A204.1 (cell line): ENCODE measurements around the gene LFNG.
"Not testable (repeated sequence)": the region's sequence is repeated elsewhere in the genome, so short reads cannot be mapped to it uniquely, and the experiment has no call there.

Experiments used
- FAIRE-seq: peaks from 2 replicates; lab custom pipeline; 2012; peaks lifted over from hg19 to GRCh38; lab: Jason Lieb, UNC

LFNG gene

DNA sequence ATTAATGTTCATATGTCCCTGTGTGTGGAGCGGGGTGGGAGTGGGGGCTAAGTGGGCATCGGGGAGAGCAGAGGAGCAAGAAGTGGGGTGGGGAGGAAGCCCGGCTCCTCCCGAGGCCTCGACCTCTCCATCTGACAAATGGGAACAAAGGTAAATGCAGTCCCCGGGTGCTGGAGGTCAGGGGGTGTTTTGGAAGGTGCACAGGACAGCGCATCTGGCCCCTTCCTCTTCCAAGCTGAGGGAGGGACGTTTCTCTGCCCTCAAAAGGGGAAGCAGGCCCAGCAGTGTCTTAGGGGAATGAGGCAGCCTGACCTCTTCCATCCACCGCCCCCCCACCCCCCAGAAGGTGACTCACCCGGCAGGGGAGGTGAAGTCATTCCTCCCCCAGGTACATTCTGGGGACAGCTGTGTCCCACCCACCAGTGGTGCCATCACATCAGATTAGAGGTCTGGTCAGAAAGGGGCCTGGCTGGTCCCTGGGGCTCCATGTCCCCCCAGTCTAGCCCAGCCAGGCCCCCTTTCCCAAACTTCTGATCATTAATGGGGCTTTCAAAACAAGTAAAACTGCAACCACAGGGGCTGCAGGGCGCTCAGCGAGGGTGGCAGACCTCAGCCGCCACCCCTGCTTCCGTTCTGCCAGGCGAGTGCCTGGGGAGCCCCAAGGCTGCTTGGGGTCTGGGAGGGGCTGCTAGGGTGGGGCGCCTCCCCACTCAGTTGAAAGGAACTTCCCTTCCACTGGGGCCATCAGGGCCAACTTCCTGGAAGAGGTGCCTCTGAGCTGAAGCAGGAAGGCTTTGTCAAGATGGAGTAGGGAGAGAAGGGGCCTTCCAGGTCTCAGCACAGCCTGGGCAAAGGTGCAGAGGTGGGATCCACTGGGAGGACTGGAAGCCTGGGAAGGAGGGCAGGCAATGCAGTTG is 10.8 kb downstream of the LFNG start:
- no peak for FAIRE-seq

DNA sequence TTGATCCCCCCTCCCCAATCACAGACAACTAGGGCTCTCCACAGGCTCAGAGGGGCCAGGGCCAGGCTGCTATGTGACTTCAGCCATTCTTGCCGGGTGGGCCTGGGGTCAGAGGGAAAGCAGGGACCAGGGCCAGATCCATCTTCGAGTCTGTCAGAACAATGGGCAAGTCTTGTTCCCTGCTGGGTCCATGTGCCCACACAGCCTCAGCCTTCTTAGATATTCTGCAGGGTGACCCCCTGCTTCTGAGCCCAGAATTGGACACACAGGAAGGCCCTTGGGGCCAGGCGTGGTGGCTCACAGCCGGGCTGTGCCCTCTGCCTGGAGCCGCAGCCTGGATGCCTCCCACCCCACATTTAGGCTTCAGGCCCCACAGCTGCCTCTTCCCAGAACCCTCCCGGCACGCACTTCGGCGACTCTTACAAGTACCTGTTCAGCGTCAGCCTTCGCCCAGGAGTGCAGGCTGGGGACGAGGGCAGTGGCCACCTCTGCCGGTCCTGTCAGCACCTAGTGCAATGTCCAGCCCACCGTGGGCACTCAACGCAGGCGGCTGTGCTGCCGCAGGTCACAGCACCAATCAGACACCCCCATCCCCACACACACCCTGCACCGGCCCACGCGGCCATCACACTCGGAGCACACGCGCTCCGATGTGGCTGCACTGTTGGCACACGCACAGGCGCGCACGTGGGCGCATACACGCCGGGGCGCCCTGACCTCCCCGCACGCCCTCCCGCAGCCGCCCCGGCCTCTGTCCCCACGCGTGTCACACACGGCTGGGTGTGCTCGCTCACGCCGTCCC is 11.6 kb downstream of the LFNG start:
- not testable (repeated sequence) for FAIRE-seq

DNA sequence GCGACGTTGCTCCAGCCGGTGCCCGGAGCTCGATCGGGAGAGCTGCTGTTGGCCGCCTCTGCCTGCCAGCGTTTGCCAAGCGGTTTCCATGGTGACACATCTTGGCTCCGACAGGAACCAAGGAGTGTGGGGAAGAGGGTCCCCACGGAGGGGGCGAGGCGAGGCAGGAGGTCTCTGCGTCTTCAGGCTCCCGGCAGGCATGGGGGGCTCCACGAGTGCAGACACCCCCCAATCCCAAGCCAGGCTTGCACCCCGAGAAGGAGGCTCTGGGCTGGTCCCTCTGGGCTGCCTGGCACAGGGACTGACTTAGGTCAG is 12.2 kb downstream of the LFNG start:
- FAIRE-seq: not testable (repeated sequence)

DNA sequence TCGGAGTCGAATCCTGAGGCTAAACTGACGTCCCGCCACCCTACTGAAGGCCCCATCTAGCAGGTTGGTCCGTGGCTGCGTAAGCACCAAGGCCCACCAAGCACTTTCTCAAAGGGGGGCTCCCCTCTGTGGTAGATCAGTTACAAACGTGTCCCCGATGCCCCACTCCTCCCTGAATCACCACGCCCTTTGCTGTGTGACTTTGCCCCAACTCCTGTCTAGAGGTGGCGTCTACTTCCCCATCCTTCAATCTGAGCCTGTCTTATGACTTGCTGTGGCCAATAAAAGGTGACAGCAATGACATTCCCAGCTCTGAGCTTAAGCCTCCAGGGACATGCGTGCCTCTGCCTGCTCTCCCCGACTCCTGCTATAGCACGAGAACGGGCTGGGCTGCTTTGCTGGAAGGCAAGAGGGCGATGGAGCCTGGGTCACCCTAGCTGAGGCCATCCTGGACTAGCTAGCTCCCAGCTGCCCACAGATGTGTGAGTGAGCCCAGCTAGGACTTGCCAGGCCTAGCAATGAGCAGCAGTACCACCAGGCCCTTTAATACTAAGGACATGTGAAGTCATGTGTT is 12.7 kb downstream of the LFNG start:
- FAIRE-seq: not testable (repeated sequence)

DNA sequence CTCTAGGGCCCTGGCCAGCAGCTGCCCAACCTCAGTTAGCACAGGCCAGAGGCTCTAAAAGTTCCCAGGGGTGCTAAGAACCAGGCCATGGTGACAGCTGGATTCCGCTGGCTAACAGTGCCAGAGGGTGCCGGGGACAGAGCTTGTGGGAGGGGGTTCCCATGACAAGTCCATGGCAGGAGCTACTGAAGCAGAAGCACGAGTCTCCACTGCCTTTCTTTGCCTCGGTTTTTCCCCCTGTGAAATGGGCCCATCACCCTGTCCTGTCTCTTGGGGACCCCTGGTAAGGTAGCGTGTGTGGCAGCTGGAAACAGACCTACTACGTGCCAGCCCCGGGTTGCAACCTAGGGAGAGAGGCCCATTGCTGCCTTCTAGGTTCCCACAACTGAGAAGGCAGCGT is 13.2 kb downstream of the LFNG start:
- FAIRE-seq: not testable (repeated sequence)

DNA sequence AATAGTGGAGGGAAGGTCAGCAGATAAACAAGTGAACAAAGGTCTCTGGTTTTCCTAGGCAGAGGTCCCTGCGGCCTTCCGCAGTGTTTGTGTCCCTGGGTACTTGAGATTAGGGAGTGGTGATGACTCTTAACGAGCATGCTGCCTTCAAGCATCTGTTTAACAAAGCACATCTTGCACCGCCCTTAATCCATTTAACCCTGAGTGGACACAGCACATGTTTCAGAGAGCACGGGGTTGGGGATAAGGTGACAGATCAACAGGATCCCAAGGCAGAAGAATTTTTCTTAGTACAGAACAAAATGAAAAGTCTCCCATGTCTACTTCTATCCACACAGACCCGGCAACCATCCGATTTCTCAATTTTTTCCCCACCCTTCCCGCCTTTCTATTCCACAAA is 14.0 kb downstream of the LFNG start:
- FAIRE-seq: not testable (repeated sequence)

DNA sequence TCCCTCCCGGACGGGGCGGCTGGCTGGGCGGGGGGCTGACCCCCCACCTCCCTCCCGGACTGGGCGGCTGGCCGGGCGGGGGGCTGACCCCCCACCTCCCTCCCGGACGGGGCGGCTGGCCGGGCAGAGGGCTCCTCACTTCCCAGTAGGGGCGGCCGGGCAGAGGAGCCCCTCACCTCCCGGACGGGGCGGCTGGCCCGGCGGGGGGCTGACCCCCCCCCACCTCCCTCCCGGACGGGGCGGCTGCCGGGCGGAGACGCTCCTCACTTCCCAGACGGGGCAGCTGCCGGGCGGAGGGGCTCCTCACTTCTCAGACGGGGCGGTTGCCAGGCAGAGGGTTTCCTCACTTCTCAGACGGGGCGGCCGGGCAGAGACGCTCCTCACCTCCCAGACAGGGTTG is 14.6 kb downstream of the LFNG start:
- not testable (repeated sequence) for FAIRE-seq

DNA sequence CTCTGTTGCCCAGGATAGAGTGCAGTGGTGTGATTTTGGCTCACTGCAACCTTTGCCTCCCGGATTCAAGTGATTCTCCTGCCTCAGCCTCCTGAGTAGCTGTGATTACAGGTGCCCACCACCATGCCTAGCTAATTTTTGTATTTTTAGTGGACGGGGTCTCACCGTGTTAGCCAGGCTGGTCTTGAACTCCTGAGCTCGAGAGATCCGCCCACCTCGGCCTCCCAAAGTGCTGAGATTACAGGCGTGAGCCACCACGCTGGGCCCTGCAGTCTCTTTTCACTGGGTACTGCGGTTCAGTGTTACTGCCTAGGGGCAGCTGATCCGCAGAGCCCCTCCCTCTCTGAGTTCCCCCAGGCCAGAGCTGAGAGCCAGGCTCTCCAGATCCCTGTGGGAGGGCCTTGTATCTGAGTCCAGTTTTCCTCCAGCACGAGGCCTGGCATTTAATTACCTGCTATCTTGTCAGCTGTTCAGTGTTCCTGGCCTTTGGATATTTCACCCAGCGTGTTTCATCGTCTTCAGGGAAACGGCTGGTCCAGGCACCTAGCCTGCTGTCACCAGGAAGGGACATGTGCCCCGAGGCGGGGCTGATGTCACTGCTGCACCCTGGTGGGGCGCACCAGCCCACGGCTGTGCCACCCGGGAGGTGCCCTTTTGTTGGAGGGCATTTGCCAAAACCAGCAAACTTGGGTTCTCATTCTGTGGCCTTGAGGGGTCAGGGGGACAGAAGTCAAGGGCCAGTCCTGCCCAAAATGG is 16.5 kb downstream of the LFNG start:
- FAIRE-seq: not testable (repeated sequence)

DNA sequence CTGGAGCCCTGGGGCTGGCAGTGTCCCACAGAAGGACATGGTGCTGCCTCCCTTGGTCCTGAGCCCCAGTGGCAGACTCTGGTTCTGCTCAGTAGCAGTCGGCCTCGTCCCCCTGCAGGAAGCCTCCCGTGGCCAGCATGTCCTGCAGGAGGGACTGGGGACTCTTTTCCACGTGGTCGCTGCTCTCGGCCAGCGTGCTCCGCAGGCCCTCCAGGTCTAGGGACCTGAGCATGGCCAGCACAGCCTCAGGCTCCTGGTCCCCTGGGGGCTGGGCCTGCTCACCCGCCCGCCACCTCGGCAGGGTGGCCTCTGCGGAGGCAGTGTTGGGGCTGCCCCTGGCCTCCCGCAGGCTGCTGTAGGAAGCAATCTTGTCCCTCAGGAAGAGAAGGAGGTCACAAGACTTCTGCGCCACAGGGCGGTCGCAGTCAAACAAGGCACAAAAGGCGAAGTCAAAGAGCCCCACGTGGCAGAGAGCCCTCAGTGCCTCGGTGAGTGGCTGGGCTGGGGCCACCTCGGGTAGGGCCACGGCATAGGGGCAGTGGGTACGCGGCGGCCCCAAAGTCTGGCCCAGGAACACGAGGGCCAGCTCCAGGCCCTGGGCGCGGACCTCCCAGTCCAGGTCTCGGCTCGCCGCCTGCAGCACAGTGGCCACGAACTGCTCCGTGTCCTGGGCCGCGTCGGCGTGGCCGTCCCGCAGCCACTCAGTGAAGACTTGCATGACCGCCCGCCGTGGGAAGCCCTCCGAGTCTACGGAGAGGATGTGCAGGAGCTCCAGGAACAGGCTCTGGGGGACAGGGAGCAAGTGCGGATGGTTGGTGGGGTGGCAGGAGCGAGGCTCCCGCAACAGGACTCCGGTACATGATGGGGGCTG is 18.6 kb downstream of the LFNG start:
- no peak for FAIRE-seq

DNA sequence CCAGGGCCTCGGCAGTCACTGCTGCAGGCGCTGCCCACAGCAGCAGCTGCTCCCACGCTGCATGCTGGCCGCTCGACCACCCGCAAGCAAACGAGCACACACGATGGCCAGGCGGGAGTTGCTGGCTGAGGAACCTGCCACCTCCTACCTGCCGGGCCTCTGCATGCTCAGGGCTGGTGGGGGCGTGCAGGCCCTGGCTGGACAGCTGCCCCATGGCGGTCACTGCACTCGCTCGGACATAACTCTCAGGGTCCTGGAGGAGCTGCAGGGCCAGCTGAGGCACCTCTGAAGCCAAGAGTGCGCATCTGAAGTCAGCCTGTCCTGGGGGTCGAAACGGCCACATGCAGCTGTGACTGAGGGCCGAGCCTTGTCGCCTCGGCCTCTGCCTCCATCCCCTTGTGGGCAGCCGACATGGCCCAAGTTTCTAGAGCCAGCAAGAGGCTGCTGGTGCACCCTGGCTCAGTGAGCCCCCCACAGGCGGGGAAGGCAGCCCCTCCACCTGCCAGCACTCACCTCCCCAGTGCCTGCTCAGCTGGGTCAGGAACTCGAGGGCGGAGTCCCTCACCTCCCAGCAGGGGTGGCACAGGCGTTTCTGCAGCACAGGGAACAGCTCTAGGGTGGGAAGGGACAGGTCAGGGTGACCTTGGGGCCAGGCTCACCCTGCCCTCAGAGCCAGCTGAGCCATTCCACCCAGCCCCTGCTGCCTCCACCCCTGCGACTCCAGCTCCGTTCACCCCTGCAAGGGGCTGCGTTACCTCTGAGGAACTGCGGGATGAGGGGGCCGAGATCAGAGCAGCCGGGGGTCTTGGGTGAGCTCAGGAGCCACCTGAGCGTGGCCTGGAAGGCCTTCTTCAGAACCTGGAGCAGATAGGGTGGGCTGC is 19.7 kb downstream of the LFNG start:
- no peak for FAIRE-seq

DNA sequence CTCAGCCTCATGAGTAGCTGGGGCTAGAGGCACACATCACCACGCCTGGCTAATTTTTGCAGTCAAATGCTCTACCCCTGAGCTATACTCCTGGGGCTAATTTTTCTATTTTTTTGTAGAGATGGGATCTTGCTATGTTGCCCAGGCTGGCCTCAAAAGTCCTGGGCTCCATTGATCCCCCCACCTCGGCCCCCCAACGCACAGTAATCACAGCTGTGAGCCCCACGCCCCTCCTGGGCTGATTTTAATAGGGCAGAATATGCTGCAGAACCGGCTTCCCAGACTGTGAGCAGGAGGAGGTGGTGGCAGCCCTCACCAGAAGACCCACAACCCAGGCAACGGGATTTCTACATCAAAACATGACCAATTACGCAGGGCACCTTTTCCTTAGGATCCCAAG is 20.6 kb downstream of the LFNG start:
- FAIRE-seq: no peak

DNA sequence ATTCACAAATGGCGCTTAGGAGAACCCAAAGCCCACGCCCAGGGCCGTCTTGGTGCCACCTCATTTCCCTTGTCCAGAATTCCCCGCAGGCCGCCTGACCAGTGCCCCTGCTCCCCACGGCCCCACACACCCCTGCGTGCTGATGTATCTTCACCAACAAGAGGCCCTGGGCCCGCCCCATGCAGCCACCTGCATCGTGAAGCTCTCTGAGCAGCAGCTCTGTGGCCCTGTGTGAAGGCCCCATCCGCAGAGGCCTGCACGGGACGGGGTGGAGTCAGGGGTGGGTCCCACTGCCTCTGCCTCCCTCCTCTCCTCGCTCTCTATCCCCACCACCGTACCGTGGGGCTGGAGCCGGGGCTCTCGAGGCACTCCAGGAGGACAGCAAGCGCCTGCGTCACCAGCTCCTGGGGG is 21.1 kb downstream of the LFNG start:
- FAIRE-seq: no peak

DNA sequence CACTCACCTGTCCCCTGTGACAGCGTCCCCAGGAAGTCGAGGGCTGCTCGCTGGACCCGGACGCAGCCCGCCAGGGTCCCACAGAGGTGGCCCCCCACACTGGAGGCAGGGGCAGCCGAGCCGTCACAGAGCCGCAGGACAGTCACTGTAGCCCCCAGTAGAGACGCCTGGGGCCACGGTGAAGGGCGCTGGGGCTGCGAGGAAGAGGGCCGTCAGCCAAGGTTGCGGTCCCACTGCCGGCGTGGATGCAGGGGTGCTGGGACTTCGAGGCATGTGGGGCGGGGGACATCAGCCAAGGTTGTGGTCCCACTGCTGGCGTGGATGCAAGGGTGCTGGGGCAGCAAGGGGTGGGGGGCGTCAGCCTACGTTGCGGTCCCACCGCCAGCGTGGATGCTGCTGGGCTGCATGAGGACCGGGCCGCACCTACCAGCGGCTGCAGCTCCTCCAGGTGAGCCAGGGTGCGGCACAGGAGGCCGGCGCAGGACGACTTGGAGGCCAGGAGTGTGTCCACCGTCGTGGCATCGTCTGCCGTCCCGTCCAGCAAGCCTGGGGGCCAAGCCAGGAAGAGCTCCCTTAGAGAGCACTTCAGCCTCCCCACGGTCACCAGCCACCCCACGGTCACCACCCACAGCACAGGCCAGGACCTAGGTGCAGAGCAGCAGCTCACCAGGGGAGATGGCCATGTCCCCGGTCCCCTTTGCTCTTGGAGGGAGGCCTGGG is 21.9 kb downstream of the LFNG start:
- FAIRE-seq: no peak

DNA sequence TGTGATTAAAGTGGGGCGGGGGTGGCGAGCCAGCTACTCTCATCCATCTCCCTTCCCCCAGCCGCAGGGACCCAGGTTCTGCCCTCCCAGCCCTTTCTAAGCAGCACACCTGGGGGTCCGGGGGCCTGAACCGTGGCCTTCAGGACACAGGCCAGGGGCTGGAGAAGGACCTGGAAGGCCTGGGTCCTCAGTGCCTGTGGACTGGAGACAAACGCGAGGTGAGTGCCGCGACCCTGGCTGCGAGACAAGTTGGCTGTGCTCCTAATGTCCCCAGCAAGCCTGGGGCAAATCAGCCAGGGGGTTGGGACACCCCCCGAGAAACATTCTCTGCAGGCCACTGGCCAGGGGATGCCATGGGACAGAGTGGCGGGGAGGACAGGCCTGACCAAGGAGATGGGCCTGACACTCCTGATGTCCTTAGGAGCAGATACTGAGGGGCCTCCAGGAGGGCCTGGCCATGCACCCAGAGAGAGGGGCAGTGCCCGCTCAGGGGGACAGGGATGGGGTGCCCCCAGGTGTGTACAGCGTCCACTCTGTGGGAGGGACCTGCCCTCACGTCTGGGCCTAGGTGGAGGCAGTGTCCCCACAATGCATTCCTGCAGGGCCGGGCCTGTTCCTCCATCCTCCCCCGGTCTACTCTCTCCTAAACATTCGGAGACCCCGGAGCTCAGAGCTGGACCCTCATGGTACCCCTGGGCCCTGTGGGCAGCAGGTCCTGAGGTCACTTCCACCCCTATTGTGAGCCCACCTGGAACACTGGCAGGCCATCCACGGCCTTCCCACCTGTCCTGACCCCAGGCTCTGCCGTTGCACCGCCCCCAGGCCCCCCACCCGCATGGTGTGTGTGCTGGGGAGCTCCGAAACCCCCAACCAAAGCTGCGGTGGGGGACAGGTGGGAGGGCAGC is 22.7 kb downstream of the LFNG start:
- FAIRE-seq: no peak

DNA sequence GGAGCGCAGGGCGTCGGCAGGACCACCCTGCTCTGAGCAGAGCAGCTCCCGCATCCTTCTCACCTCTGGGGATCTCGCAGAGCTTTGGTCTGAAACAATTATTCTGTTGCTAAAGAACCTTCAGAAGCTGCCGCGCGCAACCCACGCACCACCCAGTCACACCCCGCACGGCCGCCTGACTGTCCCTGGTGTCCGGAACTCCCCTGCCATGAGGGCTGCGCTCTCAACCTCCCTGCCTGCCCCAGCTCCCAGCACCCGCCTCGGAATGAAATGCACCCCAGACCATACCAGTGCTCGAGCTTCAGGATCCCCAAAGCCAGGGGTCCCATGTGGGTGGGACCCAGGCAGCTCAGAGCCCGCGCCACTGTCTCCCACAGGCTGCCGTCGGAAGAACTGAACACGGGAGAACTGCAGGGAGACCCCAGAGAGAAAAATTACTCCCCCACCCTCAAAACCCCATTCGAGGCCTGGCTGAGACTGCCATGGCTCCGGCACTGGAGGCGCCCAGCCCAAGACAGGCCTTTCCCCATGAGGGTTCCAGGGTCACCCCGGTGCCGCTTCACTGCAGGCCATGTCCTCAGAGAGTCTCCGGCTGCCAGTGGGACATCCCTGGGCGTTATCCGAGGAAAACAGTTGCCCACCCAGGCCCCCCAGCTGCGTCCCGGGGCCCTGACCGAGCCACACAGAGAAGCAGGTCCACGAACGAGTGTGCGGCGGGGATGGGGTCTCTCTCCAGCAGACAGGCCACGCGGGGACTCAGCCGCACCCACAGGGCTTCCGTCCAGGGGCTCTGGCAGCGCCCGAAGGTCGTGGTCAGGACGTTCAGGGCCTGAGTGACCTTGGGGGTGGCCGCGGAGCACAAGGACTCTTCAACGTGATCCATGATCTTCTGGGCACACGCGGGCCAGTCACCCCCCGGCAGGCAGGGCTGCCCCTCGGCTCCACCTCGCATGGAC is 23.6 kb downstream of the LFNG start:
- FAIRE-seq: no peak

DNA sequence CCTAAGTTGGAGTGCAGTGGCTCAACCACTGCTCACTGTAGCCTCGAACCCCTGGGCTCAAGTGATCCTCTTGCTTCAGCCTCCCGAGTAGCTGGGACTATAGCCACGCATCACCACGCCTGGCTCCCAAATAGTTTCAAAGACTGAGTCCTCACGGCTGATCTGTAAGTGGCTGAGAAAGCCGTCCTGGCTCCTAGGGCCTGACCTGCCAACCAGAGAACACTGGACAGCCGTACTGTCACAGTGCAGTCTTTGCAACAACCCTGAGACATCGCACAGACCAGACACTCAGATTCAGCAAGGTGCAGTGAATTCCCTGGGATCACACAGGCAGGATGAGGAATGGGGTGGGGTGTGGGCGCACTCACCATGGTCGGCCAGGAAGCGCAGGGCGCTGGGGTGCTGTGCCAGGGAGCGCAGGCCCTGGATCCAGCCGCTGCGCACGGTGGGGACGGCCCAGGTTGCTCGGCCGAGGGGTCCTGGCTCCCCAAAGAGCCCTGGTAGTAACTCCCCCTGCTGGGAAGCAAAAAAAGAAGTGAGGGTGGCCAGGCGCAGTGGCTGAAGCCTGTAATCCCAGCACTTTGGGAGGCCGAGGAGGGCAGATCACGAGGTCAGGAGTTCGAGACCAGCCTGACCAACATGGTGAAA is 25.1 kb downstream of the LFNG start:
- FAIRE-seq: no peak
